Heart right ventricle (tissue), 16 donors: ENCODE measurements around the gene IFT43. TPM values are rescaled to one million over a fixed set of nuclear protein-coding genes. Genes with fewer than 3 reads are reported as not detected.

Source experiments
- ATAC-seq, 8 donors: fragments of 200-7000 bp; cut with Tn5 transposase; one replicate each; pipeline ENCODE4 v1.9.1; 2020; ENCODE audit warnings: mild to moderate bottlenecking in 8 of 8, moderate library complexity in 8 of 8, moderate number of reproducible peaks in 1 of 8
- DNase-seq, 2 donors: peaks; one replicate each; pipeline ENCODE4 v3.0.0-alpha.2; 2020
- H3K27ac ChIP-seq, 10 donors: fragments of 200-600 bp; sonication (generic) in 2 of 10; one replicate each; pipeline versions ENCODE4 v1.5.0 to v1.8.0; 2020 to 2022; ENCODE audit warnings: mild to moderate bottlenecking in 3 of 10
- H3K27me3 ChIP-seq, 7 donors: fragments of 200-600 bp; one replicate each; pipeline ENCODE4 v1.8.0; 2021 to 2022; ENCODE audit warnings: mild to moderate bottlenecking in 2 of 7
- H3K36me3 ChIP-seq, 9 donors: fragments of 200-600 bp; sonication (generic) in 1 of 9; one replicate each; pipeline versions ENCODE4 v1.5.0 to v1.8.0; 2020 to 2022; ENCODE audit warnings: mild to moderate bottlenecking in 2 of 9
- H3K4me1 ChIP-seq, 9 donors: fragments of 200-600 bp; sonication (generic) in 1 of 9; one replicate each; pipeline versions ENCODE4 v1.5.0 to v1.8.0; 2020 to 2022; ENCODE audit warnings: mild to moderate bottlenecking in 4 of 9
- H3K4me3 ChIP-seq, 10 donors: fragments of 200-600 bp; sonication (generic) in 2 of 10; one replicate each; pipeline versions ENCODE4 v1.5.0 to v1.8.0; 2020 to 2022; ENCODE audit warnings: mild to moderate bottlenecking in 7 of 10, moderate library complexity in 2 of 10
- H3K9me3 ChIP-seq, 11 donors: fragments of 200-600 bp in 10 of 11; sonication (generic) in 2 of 11; one replicate each; pipeline versions ENCODE4 v1.5.0 to v1.8.0; 2013 to 2022; ENCODE audit warnings: mild to moderate bottlenecking in 2 of 11, control low read depth in 1 of 11, moderate library complexity in 1 of 11
- CTCF ChIP-seq, 9 donors: fragments of 200-600 bp; sonication (generic) in 2 of 9; IDR thresholded peaks; one replicate each; pipeline versions ENCODE4 v1.5.0 to v1.8.0; 2021 to 2022; ENCODE audit warnings: antibody characterized with exemption in 9 of 9, mild to moderate bottlenecking in 5 of 9, moderate library complexity in 1 of 9
- WGBS, 2 donors: extraction: QIAGEN DNeasy Blood & Tissue Kit; methylation state at CpG; one replicate each; pipeline ENCODE4 v1.1.7; 2013; ENCODE audit warnings: inconsistent platforms in 1 of 2; 5-methylcytosine and 5-hydroxymethylcytosine counted together
- intact Hi-C, 10 donors: fragments of 100-400 bp; cut with DNase I; formaldehyde crosslinking; loops; one replicate each; pipeline versions ENCODE4 v1.11.1 to v1.14.2; 2022
- polyA plus RNA-seq, 2 donors: library from polyadenylated mRNA; stranded (reverse); fragments of 200-250 nt; gene quantifications; one replicate each; pipeline ENCODE4 v1.2.3, GENCODE V29; 2013
- total RNA-seq, 10 donors: library from RNA; stranded (reverse); fragmentation: NEBNext Ultra II Directional in 3 of 10; extraction: Animal tissue kit (Norgen Biotek cat#: 25700) in 3 of 10; gene quantifications; one replicate each; pipeline versions ENCODE4 v1.2.1 to v1.2.4, GENCODE V29; 2021 to 2023
- donor health status: Arrhythmogenic right ventricular cardiomyopathy.
- donor health status: ischemic (EF 13 %, LVEDD 7.1; RV severe dilation, severe dysfunction).
- donor health status: healthy with polysubstance abuse.
- donor health status: DM: no; HTN: yes; CAD: no.
- donor health status: DM: no; HTN: no; CAD: no.
- donor health status: ischemic (EF 25% LVEDD 6.9; RV normal size, moderate dysfunction).
- donor health status: ischemic (EF 25% LVEDD 5.7; RV mildly dilated, moderate dysfunction).
- donor health status: healthy.
- donor health status: DM: yes; HTN: yes; CAD: no.
- donor health status: Ischemic cardiomyopathy.
- donor health status: ischemic (EF 35%, LVEDD 5.7; RV mildly dilated, moderate dysfunction).
- donor health status: nonischemic (EF 11% LVEDD 7.7; RV severe dilation, severe dysfunction).
- donor health status: DM: yes; HTN: yes; CAD: no.
- donor health status: PGD.
- donor health status: ischemic (EF 29% LVEDD 5.4; RV normal size, mild dysfunction).
- donor health status: nonischemic (EF 23%, LVEDD 6.1; RV moderate dilation, normal function).

The IFT43 gene
- total and polyA plus RNA-seq, 12 donors: 19.7 to 57.1 (median 31.8) TPM

GRCh38 chr14:75981426-75982265 lies 3.9 kb upstream of the IFT43 start, which contains the start of gene TGFB3:
TSS of gene TGFB3 (minus strand) at chr14:75981995. CDS start at chr14:75980893, 1,102 bp downstream.
- no peak for TF ChIP-seq CTCF (IDR thresholded peaks at IDR 0.05)
- 1% methylated on average over 26 of the region's 26 CpGs for WGBS, 2 donors
- H3K36me3 ChIP-seq: no peaks in the 10 kb centered on the region
- peaks cover 0 to 76% (median 37%) of the 10 kb centered on the region in 9 donors for H3K4me1 ChIP-seq
- H3K27ac ChIP-seq: peak within 1 kb of the TSS; percentile 88 to 98 (median 96)
- DNase-seq: peak; percentile 73 to 89
- ATAC-seq: peak; percentile 68 to 79 (median 74)
- no peaks in the 10 kb centered on the region for H3K9me3 ChIP-seq
- no peaks in the 10 kb centered on the region for H3K27me3 ChIP-seq
- H3K4me3 ChIP-seq: peak within 1 kb of the TSS; percentile 60 to 92 (median 78)
- intact Hi-C loops: loop anchor here in 9 of 10 donors (1.0 to 10.0 kb wide), 16 partner anchors 74 to 276 kb away; no protein-coding TSS in a partner anchor

GRCh38 chr14:75982266-75983018 lies 3.1 kb upstream of the IFT43 start:
- DNase-seq: peak; percentile 84 to 87
- intact Hi-C loops: loop anchor here in 9 of 10 donors (1.0 to 10.0 kb wide), 15 partner anchors 75 to 277 kb away; no protein-coding TSS in a partner anchor
- H3K27me3 ChIP-seq: no peaks in the 10 kb centered on the region
- no peaks in the 10 kb centered on the region for H3K36me3 ChIP-seq
- TF ChIP-seq CTCF (IDR thresholded peaks at IDR 0.05): peak; percentile 47 to 78 (median 68)
- peak; percentile 60 to 82 (median 70) for ATAC-seq
- H3K27ac ChIP-seq: peak overlapping the region; percentile 88 to 98 (median 96)
- H3K4me3 ChIP-seq: peak overlapping the region; percentile 60 to 92 (median 78)
- H3K9me3 ChIP-seq: no peaks in the 10 kb centered on the region
- WGBS, 2 donors: 1% methylated on average over 74 to 76 of the region's 77 CpGs
- H3K4me1 ChIP-seq: peaks cover 0 to 72% (median 42%) of the 10 kb centered on the region in 9 donors

- Histone ChIP-seq H3K4me3 (peak overlapping the region; percentile 60 to 92 (median 78)), H3K27ac (peak overlapping the region; percentile 88 to 98 (median 96)), H3K4me1 (peaks cover 0 to 67% (median 37%) of the 10 kb centered on the region in 9 donors), H3K9me3 (no peaks in the 10 kb centered on the region), H3K36me3 (no peaks in the 10 kb centered on the region), H3K27me3 (no peaks in the 10 kb centered on the region)
- WGBS, 2 donors: 45% methylated on average over 7 of the region's 7 CpGs
- ATAC-seq (no peak), DNase-seq (no peak)
- no peak for TF ChIP-seq CTCF (IDR thresholded peaks at IDR 0.05)
- intact Hi-C loops: loop anchor here in 9 of 10 donors (2.0 to 10.0 kb wide), 10 partner anchors 76 to 274 kb away; no protein-coding TSS in a partner anchor
Measured at GRCh38 chr14:75983019-75983358, 2.6 kb upstream of the IFT43 start.

- WGBS, 2 donors: 54 to 67% methylated on average over 2 of the region's 2 CpGs
- no peak for DNase-seq
- H3K27ac ChIP-seq: peak overlapping the region in 7 of 10 donors; percentile 7 to 98 (median 96)
Measured at GRCh38 chr14:75984674-75985073, 889 bp upstream of the IFT43 start.

More at GRCh38 chr14:75984674-75985073, 889 bp upstream of the IFT43 start:
- TF ChIP-seq CTCF (IDR thresholded peaks at IDR 0.05): no peak
- intact Hi-C loops: loop anchor here in 6 of 10 donors (5.0 to 10.0 kb wide), 6 partner anchors 77 to 272 kb away; no protein-coding TSS in a partner anchor
- Histone ChIP-seq H3K36me3 (peaks cover 0 to 10% (median 0%) of the 10 kb centered on the region in 9 donors), H3K4me3 (no peak overlapping the region), H3K9me3 (no peaks in the 10 kb centered on the region), H3K4me1 (peaks cover 0 to 66% (median 40%) of the 10 kb centered on the region in 9 donors), H3K27me3 (no peaks in the 10 kb centered on the region)
- ATAC-seq: no peak
